GM06990 (cell line): ENCODE data around the gene UPF2.

ENCODE experiments used
- DNase-seq: peaks from one replicate; pipeline ENCODE4 v3.0.0-alpha.2; 2011; ENCODE audit not compliant: insufficient read length; ENCODE audit errors: extremely low read depth
- H3K27me3 ChIP-seq: replicated peaks from 2 replicates; pipeline ENCODE4 v1.6.0; 2011; ENCODE audit warnings: low read length; ENCODE audit not compliant: control insufficient read depth, insufficient read depth
- H3K36me3 ChIP-seq: 2 replicates; pipeline ENCODE4 v1.5.1; 2011; ENCODE audit warnings: low read length; ENCODE audit not compliant: control insufficient read depth, insufficient read depth
- H3K4me3 ChIP-seq: replicated peaks from 2 replicates; pipeline ENCODE4 v1.5.1; 2011; ENCODE audit warnings: low read depth, mild to moderate bottlenecking, control low read depth, low read length
- CTCF ChIP-seq: IDR thresholded peaks from 2 replicates; pipeline ENCODE4 v1.5.1; 2011; ENCODE audit warnings: low read length, control low read depth, mild to moderate bottlenecking, inconsistent platforms; ENCODE audit not compliant: insufficient read depth, poor library complexity, severe bottlenecking

UPF2 gene

GRCh38 chr10:11962176-11962575 lies 80.4 kb downstream of the UPF2 start:
- no peak for DNase-seq
- no peaks in the 10 kb centered on the region for H3K27me3 ChIP-seq
- H3K36me3 ChIP-seq: peaks cover 9% of the 10 kb centered on the region
- TF ChIP-seq CTCF: no peak
- no peak overlapping the region for H3K4me3 ChIP-seq

GRCh38 chr10:11961771-11962170 lies 80.8 kb downstream of the UPF2 start:
- Histone ChIP-seq H3K4me3 (no peak overlapping the region), H3K36me3 (peaks cover 9% of the 10 kb centered on the region), H3K27me3 (no peaks in the 10 kb centered on the region)
- DNase-seq: no peak
- TF ChIP-seq CTCF: no peak

GRCh38 chr10:11959966-11960365 lies 82.6 kb downstream of the UPF2 start:
- Histone ChIP-seq H3K36me3 (peaks cover 9% of the 10 kb centered on the region), H3K4me3 (no peak overlapping the region), H3K27me3 (no peaks in the 10 kb centered on the region)
- no peak for DNase-seq
- no peak for TF ChIP-seq CTCF

- H3K4me3 ChIP-seq: no peak overlapping the region
- no peak for DNase-seq
- TF ChIP-seq CTCF: no peak
- H3K27me3 ChIP-seq: no peaks in the 10 kb centered on the region
- peaks cover 9% of the 10 kb centered on the region for H3K36me3 ChIP-seq
These were observed 83.7 kb downstream of the UPF2 start for GRCh38 chr10:11958956-11959355.

GRCh38 chr10:11951695-11952094 lies 90.9 kb downstream of the UPF2 start:
- H3K4me3 ChIP-seq: no peak overlapping the region
- no peak for TF ChIP-seq CTCF
- H3K27me3 ChIP-seq: no peaks in the 10 kb centered on the region
- H3K36me3 ChIP-seq: no peaks in the 10 kb centered on the region; the same call in none of the 2 replicates
- no peak for DNase-seq

GRCh38 chr10:11950325-11951018 lies 92.1 kb downstream of the UPF2 start:
- Histone ChIP-seq H3K4me3 (no peak overlapping the region), H3K36me3 (no peaks in the 10 kb centered on the region; the same call in none of the 2 replicates), H3K27me3 (no peaks in the 10 kb centered on the region)
- no peak for TF ChIP-seq CTCF
- DNase-seq: no peak
